Astrocyte of the hippocampus (primary cell): Measurements from ENCODE around the gene SYNE3.

Source experiments
- DNase-seq: peaks from one replicate; pipeline ENCODE4 v3.0.0; 2011; ENCODE audit warnings: low read depth, low spot score

The SYNE3 gene

DNA sequence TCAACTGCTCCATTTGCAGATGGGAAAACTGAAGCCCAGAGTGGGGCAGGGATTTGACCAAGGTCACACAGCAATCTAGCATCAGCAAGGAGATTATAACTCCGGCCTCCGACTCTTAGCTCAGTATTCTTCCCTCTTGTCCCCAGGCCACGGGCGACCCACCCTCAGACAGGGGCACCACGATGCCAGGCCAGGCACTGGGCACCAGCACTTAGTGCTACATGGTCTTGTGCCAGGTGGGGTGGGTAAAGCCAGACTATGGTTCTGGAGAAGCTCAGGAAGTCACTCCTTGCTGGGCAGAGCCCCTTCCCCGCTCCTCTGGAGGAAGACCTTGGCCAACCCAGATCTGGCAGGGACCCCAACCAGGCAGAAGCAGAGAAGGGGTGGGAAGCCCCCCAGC lies 41.5 kb downstream of the SYNE3 start:
- DNase-seq = no peak

DNA sequence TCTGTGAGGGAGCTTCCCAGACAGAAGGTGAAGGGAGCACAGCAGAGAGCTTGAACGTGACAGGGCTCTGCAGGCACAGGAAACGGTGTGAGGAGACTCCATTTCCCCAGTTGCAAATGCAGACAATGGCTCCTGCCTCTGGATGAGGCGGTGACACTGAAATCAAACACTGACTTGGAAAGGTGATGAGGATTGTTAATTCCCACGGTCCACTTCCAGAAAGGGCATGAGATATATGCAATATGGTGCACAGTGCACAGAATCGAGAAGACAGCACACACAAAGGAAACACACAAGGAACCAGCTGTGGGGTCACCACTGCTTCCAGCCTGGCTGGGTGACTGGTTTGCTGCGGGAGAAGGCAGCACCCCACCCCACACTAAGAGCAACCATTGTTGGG lies 42.0 kb downstream of the SYNE3 start:
- DNase-seq = no peak

DNA sequence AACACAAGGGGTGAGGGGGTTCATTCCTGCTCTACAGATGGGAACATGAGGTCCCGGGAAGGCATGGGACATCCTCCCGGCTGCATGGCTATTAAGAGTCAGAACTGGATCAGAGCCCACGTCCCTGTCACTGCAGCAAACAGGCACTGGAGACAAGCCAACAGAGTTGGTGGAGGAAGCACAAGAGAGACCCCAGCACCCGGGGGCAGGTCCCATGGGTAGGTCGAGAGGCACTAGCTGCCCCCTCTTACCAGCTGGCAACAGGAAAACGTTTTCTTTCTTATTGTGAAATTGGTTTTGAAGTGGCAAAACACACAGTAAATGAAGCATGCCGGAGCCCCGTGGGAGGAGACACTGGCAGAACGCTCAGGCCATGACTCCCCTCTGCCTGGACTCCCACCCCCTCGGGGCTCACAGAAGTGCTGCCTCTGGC lies 43.6 kb downstream of the SYNE3 start:
- DNase-seq = no peak

DNA sequence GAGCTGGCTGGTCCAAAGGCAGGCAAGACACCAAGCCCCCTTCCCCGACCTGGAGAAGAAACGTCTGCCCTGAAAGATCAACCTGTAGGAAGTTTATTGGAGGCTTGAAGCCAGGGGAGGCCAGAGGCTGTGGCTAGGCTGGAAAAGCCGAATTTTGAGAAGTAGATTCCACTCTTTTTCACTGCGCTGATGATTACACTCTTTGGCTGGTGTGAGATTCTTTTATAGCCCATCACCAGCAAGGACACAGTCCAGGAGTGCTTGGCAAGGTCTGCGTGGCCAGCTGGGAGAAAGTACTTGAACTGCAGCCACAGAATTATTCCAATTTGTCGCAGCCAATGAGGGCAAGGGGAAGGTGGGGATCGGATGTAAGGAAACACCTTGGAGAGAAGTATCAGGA lies 45.0 kb downstream of the SYNE3 start:
- no peak for DNase-seq

DNA sequence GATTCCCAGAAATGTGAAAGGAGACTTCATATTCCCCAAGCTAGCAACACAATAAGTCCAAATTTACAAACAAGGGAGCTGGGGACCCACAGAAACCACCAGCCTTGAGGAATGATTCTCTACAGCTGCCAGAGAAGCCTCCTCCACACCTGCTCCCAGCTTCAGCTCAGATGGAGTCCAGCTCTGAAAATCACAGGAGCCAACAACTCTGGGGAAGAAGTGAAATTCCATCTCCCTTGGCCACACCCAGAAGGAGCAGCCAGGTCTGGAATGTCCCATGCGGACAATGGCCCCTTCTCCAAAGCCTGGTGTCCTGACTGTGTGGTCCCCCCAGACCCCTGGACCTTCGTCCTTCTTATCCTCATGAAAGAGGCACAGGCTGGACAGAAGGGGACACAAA lies 45.4 kb downstream of the SYNE3 start:
- no peak for DNase-seq

DNA sequence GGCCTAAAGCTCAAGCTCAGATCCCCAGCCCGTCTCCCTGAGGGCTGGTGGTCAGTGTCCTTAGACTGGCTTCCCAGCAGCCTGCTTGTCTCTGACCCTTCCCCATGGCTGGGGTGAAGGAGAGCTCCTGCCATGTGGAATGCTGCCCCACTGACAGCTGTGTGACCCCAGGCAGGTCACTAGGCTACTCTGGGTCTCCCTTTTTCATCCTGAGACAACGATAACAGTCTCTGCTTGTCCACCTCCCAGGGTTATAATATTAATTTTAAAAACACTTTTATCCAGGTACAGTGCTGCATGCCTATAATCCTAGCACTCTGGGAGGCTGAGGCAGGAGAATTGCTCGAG lies 47.3 kb downstream of the SYNE3 start:
- DNase-seq = no peak

DNA sequence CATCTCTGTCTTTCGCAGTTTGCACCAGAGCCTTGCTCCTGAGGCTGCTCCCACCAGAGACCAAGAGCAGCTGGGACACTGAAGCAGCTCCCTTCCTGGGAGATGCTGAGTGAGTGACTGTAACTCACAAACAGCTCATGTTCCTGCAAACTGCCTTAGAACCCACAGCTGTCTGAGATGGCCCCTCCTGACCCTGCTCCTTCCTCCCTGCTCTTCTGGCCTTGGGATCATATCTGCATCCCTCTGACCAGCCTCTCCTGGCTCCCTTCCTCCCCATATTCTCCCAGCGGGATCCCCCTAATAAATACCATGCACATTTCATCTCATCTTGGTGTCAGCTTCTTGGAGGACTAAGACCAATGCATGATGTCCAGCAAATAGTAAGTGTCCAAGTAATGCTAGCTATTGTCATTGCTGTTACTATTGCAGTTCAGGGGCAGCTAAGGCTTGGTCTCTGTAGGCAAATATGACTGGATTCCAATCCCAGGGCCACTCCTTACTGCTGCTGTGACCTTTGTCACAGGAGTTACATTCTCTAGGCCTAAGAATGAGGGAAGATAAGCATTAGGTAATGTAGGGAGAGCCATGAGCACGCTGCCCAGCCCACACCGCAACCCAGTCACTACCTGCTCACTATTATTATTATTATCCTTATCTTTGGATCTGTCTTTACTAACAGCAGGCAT lies 47.9 kb downstream of the SYNE3 start:
- DNase-seq = no peak

DNA sequence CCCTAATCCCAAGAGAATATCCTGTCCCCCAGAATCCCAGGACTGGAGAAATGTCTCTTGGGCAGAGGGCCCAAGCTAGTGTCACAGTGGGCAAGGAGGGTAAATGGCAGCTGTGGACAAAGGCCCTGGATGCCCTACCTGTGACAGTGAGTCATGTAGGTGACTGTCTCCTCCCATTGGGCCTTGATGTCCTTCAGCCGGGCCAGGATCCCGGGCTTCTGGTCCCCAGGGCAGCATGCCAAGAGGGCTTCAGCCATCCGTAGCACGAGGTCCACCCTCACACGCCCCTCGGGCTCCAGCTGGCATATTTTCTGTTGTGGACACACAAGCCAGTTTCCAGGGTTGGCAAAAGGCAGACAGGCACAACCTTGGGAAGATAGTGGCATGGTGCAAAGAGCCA lies 48.8 kb downstream of the SYNE3 start:
- no peak for DNase-seq

DNA sequence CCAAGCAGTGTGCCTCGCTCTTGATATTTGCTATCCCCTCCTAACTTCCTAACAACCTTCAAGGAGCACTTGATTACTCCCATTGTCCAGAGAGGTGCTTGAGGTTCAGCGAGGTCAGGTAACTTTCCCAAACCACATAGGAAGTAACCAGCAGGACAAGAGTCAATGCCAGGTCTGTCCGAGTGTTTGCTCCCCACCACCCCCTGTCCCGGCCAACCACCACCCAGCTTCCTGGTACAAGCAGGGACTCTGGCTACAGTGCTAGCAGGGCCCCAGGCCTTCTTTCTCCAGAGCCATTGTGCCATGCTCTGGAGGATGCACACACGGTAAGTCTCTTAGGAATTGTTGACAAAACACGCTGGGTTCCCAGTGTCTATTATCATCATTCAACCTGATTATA lies 49.2 kb downstream of the SYNE3 start:
- DNase-seq = no peak
